Measurements from ENCODE around the gene ZNF598. TPM values are rescaled to one million over a fixed set of nuclear protein-coding genes. Genes with fewer than 3 reads are reported as not detected.

Gene ZNF598
- total RNA-seq, 1 experiment from 2014 or later: 22.9 TPM

DNA sequence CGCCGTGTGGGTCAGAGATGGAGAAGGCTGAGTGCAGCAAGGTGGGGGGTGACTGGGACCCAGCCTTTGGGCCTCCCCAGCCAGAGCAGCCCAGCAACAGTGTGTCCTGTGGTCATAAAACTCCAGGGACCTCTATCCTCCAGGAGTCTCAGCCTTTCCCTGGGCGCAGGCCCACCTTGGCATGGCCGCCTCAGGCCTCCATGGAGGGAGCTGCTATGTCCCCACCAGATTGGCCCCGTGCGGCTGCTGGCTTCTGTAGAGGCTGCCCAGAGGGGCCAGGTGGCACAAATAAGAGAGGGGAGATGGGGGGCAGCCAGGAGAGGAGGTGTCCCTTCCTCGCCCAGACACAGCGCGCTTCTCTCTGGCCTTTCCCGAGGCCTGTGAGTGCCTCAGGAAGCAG is 22.4 kb downstream of the ZNF598 start:
- H3K9me3 ChIP-seq (replicated peaks): no peaks in the 10 kb centered on the region
- H3K27ac ChIP-seq: no peak overlapping the region
- DNase-seq: no peak
- H3K4me3 ChIP-seq: no peak overlapping the region
- peaks cover 12% of the 10 kb centered on the region for H3K4me1 ChIP-seq
- H3K36me3 ChIP-seq: no peaks in the 10 kb centered on the region
- peaks cover 8% of the 10 kb centered on the region for H3K27me3 ChIP-seq

DNA sequence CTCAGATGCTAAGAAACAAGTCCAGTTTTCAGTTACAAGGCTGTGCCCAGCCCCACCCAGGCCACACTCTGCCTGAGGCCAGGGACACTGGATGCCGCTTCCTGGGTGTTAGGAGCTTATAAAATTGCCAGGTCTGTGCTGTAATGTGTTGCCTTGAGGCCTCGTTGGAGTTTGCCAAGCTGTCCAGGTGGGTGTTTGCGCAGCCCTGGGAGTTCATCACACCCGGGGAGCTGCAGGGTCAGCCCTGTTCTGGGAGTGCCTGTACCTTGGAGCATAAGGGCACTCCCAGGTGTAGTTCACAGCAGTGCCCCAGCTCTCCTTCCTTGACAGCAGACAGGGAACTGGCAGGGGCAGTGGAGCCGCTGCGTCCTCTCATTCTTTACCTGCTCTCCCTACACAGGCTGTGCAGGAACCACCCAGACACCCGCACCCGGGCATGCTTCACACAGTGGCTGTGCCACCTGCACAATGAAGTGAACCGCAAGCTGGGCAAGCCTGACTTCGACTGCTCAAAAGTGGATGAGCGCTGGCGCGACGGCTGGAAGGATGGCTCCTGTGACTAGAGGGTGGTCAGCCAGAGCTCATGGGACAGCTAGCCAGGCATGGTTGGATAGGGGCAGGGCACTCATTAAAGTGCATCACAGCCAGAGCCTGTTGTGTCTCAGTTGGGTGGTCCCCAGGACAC is 24.0 kb downstream of the ZNF598 start:
- no peak for DNase-seq
- H3K4me3 ChIP-seq: no peak overlapping the region
- peaks cover 26% of the 10 kb centered on the region for H3K4me1 ChIP-seq
- H3K27me3 ChIP-seq: peaks cover 3% of the 10 kb centered on the region
- H3K9me3 ChIP-seq (replicated peaks): no peaks in the 10 kb centered on the region
- H3K36me3 ChIP-seq: no peaks in the 10 kb centered on the region
- no peak overlapping the region for H3K27ac ChIP-seq

DNA sequence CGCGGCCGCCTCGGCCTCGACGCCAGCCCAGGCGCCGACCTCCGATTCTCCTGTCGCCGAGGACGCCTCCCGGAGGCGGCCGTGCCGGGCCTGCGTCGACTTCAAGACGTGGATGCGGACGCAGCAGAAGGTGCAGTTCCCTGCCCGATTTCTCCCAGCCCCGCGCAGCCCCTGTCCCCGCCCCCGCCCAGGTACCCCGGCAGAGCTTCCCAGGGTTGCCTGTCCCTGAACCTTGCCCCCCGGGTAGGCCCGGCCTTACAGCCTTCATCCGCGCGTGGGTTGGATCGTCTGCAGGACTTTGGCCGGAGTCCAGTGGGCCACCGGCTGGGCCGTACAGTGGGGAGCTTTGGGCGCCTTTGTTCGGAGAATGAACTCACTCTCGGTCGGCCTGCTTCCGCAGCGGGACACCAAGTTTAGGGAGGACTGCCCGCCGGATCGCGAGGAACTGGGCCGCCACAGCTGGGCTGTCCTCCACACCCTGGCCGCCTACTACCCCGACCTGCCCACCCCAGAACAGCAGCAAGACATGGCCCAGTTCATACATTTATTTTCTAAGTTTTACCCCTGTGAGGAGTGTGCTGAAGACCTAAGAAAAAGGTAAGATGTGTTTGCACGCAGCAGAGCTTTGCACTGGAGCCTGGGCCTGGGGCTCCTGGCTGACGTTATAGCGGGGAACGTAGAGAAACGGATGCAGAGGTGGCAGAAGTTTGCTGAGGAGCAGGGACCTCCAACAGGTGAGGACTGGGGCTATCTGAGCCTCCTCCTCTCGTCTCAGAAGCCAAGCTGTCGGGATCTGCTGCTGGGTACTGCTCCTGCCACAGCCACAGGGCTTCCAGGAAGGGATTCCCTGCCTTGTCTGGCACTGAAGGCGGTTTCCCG is 25.0 kb downstream of the ZNF598 start:
- H3K4me1 ChIP-seq: peaks cover 30% of the 10 kb centered on the region
- peaks cover 3% of the 10 kb centered on the region; the same call in 1 of the 2 replicates for H3K36me3 ChIP-seq
- DNase-seq: peak; percentile 37 to 41
- no peaks in the 10 kb centered on the region for H3K9me3 ChIP-seq (replicated peaks)
- peak overlapping the region; percentile 47 for H3K27ac ChIP-seq
- H3K27me3 ChIP-seq: no peaks in the 10 kb centered on the region
- peak overlapping the region; percentile 79 for H3K4me3 ChIP-seq

DNA sequence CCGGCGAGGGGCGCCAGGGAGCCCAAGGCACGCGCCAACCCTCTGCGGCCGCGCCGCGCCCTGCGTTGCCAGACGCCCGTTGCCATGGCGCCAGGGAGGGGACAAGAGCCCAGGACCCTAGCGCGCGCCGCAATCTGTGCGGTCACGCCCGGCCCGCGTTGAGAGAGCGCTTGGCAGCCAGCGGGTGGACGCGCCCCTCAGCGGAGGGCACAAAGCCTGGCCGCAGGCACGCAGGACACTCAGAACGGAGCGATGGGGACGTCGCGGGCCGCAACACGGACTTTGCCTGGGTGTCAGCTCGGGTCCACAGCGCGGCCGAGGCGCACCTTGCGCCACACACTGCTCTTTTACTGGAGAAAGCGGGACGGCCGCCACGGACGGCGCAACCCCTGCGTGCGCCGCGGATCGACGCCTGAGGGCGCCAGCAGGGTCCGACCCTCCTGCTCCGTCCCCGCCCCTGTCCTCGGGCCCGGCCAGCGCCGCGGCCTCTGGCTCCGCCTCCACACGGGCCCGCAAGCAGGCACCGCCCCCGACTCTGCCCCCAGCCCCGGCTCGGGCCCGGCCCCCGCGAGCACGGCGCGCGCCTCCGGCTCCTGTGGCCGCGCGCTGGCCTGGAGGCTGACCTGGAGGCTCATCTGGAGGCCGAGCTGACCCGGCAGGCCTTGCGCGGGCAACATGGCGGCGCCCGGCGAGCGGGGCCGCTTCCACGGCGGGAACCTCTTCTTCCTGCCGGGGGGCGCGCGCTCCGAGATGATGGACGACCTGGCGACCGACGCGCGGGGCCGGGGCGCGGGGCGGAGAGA is 25.9 kb downstream of the ZNF598 start, which contains the start of gene GFER:
GFER (plus strand) TSS at position 650 of the 803 bp plus-strand sequence; CDS start at position 676, 26 bp downstream.
- Histone ChIP-seq H3K36me3 (peaks cover 7% of the 10 kb centered on the region), H3K4me3 (peak within 1 kb of the TSS; percentile 79), H3K4me1 (peaks cover 30% of the 10 kb centered on the region), H3K27me3 (no peaks in the 10 kb centered on the region), H3K27ac (peak within 1 kb of the TSS; percentile 52), H3K9me3 (replicated peaks) (no peaks in the 10 kb centered on the region)
- DNase-seq: peak; percentile 90 to 91

DNA sequence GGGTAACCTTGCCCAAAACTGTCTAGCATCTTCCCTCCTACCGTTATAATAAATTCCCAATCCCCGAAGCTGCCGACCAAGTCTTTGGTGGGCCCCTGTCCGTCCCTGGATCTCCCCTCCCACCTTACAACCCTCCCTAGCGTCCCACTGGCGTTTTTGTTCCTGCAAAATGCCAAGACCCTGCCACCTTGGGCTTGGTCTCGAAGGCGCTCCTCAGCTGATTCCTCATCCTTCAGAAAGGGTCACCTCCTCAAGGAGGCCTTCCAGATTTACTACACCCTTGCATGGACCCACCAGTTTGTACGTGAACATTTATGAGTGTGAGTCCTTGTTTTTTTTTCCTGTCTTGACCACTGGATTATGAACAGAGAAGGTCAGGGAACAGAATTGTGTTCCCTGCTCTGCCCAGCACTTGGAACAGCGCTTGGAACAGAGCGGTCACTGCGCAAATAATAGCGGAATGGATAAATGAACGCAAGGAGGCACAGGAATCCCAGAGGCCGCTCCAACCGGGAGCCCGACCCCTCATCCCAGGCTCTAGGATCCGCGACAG is 26.6 kb downstream of the ZNF598 start:
- Histone ChIP-seq H3K27ac (peak overlapping the region; percentile 52), H3K36me3 (peaks cover 13% of the 10 kb centered on the region), H3K9me3 (replicated peaks) (no peaks in the 10 kb centered on the region), H3K4me3 (peak overlapping the region; percentile 79), H3K27me3 (no peaks in the 10 kb centered on the region), H3K4me1 (peaks cover 30% of the 10 kb centered on the region)
- DNase-seq: no peak

DNA sequence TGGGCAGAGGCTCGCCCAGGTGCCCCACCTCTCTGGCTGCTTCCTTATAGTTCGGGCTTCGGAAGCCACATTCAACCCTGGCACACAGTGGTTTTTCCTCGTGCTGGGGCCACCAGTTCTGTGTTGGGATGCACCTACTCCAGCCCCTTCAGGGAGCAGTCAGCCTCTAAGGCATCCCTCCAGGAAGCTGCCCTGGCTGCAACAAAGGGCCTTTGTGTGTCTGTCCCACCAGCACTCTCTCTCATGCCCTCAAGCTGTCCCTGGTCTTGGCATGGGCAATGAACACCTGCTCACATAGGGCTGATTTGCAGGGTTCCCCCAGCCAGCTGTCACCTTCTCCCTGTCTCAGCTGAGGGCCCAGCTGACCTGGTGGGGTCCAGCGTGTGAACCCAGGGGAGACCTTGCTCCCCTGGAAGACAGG is 27.6 kb downstream of the ZNF598 start:
- Histone ChIP-seq H3K27ac (peak overlapping the region; percentile 57), H3K4me1 (peaks cover 30% of the 10 kb centered on the region), H3K4me3 (no peak overlapping the region), H3K9me3 (replicated peaks) (no peaks in the 10 kb centered on the region), H3K27me3 (no peaks in the 10 kb centered on the region), H3K36me3 (peaks cover 22% of the 10 kb centered on the region)
- DNase-seq: peak; percentile 94 to 97

DNA sequence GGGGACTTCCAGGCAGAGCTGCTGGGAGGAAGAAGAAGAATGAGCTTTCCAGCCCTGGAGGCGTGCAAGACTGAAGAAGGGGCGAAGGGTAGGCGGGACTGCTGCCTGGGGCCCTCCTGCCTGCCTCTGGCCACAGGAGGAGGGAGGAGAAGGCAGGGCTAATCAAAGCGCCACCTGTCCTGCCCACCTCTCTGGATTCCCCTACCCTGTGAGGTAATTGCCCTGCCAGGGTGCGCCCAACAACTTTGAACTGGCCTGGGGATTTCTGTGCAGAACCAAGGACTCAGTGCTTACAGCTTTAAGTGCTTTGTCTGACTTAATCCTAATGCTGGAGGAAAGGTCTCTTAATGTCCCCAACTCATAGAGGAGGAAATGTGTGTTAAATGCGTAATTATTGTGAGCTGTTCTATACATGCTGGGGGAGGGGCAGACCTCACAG is 28.2 kb downstream of the ZNF598 start, which contains the start of gene NOXO1:
NOXO1 (minus strand) TSS at position 72 of the 439 bp plus-strand sequence. CDS start 290 bp downstream, outside the sequence.
- H3K27me3 ChIP-seq: no peaks in the 10 kb centered on the region
- H3K27ac ChIP-seq: peak within 1 kb of the TSS; percentile 57
- H3K36me3 ChIP-seq: peaks cover 28% of the 10 kb centered on the region
- H3K4me3 ChIP-seq: no peak within 1 kb of the TSS
- peaks cover 30% of the 10 kb centered on the region for H3K4me1 ChIP-seq
- no peaks in the 10 kb centered on the region for H3K9me3 ChIP-seq (replicated peaks)
- DNase-seq: peak in 1 of 2 experiments; percentile 49

DNA sequence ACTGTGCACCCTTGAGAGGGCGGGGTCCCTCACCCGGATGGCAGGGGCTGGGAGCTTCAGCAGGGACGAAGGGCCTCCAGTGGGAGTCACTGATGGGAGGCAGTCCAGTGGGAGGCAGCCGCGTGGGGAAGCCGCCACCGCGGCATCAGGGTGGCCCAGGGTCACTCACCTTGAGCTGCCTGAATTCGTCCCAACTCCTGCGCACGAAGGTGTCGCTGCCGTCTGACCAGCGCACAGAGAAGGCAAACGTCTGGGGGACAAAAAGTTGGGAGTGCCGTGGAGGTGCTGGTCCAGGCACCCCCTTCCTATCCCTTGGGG is 28.9 kb downstream of the ZNF598 start:
- no peaks in the 10 kb centered on the region for H3K27me3 ChIP-seq
- H3K4me1 ChIP-seq: peaks cover 30% of the 10 kb centered on the region
- no peak overlapping the region for H3K4me3 ChIP-seq
- no peaks in the 10 kb centered on the region for H3K9me3 ChIP-seq (replicated peaks)
- peaks cover 34% of the 10 kb centered on the region for H3K36me3 ChIP-seq
- H3K27ac ChIP-seq: no peak overlapping the region
- DNase-seq: no peak

DNA sequence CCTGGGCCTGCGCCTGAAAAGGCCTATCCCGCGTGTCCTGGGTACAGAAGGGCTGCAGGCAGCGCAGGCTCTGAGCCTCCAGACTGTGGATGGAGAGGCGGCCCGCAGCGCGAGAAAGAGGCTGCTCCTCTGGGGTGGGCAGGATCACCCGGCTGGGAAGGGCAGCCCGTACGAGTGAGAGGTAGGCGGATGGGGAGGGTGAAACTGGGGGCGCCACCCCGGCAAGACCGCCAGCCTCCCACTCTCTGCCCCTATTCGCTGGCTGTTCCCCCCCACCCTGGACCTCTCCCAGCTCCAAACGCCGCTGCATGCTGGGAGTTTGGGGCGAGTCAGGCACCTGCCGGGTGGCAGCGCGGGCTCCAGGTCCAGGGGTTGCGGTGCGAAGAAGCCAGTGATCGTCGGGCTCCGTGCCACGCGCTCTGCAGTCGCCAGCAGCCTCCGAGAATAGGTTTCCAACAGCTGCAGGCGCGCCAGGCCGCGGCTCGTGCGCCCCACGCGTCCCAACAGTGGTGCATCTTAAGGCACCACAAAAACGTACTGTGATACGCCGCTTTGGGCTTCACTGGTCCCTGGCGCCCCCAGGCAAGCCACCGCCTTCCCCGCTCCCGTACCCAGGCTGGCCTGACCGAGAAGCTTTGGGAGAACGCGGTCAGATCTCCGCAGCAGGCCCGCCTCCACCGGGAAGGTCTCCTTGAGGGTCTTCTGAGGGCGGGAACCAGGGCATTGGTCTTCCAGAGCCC is 29.4 kb downstream of the ZNF598 start:
- Histone ChIP-seq H3K36me3 (peaks cover 37% of the 10 kb centered on the region), H3K4me1 (peaks cover 30% of the 10 kb centered on the region), H3K9me3 (replicated peaks) (no peaks in the 10 kb centered on the region), H3K27ac (no peak overlapping the region), H3K27me3 (no peaks in the 10 kb centered on the region), H3K4me3 (no peak overlapping the region)
- no peak for DNase-seq

DNA sequence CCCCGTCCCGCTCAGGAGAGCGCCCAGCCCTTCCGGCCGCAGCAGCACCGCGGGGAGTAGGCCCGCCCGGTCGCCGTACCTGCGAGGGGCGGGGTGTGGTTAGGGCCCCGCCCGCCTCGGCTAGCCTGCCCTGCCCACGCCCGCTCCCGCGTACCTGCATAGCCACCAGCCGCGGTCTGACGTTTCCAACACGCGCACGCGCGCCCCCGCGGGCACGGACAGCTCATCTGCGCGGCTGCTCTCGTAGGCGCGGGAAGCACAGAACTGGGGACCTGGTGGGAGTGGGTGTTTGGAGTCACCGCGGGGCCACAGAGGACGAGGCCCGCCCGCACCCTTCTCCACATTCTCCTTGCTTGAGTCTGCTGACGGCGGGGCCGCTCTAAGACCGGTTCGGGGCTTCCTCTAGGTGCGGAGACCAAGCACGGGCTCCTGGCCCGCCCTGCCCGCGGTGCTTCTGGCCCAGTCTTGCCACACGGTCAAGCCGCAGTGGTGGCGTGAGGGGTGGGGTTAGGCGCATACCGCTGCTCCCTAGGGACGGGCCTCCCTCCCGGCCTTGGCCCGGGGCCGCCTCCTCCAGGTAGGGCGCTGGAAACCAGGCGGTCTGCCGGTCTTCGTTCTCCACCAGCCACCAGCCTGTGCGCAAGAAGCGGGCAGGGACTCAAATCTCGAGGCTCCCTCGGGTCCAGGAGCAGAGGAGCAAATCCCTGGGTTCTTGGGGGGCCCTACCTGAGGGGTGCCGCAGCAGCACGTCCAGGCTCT is 30.2 kb downstream of the ZNF598 start:
- no peak overlapping the region for H3K27ac ChIP-seq
- peaks cover 30% of the 10 kb centered on the region for H3K4me1 ChIP-seq
- H3K4me3 ChIP-seq: no peak overlapping the region
- peaks cover 37% of the 10 kb centered on the region for H3K36me3 ChIP-seq
- DNase-seq: no peak
- H3K27me3 ChIP-seq: no peaks in the 10 kb centered on the region
- H3K9me3 ChIP-seq (replicated peaks): no peaks in the 10 kb centered on the region

DNA sequence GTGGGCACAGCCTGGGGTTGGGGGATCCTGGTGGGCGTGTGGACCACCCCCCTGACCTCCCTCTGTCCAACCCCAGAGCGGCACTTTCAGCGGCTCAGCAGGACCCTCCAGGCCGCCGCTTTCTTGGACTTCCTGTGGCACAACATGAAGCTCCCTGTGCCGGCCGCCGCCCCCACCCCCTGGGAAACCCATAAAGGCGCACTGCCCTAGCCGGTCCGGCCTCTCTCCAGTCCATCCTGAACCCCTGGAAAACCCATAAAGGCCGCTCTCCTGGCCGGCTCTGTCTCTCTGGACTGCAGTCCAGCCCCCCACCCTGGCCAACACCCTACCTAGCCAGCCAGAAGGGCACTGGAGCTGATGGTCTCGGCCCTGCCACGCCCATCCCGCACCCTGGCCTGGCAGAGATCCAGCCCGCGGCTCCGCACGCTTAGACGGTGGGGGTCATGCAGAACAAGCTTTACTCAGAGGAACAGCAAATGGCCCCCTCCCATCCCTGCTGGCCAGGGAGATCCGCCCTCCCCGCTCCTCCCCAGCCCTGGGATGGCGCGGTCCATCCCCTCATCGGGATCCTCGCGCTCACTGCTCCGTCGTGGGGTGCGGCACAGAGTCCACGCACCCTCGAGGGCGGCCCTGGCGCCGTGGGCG is 31.0 kb downstream of the ZNF598 start:
- H3K4me1 ChIP-seq: peaks cover 34% of the 10 kb centered on the region
- no peak for DNase-seq
- H3K36me3 ChIP-seq: peaks cover 37% of the 10 kb centered on the region

DNA sequence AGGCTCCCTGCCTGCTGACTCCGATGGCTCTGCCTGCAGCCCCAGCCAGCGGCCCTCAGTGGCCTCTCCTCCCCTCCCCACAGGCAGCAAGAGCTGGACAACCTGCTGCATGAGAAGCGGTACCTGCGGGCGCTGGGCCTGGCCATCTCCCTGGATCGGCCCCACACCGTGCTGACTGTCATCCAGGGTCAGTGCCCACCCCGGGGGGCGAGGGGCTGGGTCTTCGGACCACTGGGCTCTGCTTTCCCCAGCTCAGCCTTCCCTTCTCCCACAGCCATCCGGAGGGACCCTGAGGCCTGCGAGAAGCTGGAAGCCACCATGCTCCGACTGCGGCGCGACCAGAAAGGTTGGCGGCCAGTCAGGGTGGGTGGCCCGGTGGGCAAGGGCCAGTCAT is 31.7 kb downstream of the ZNF598 start:
- H3K4me1 ChIP-seq: peaks cover 32% of the 10 kb centered on the region
- H3K36me3 ChIP-seq: peaks cover 37% of the 10 kb centered on the region
- H3K27ac ChIP-seq: no peak overlapping the region
- no peaks in the 10 kb centered on the region for H3K9me3 ChIP-seq (replicated peaks)
- no peaks in the 10 kb centered on the region for H3K27me3 ChIP-seq
- no peak for DNase-seq
- H3K4me3 ChIP-seq: no peak overlapping the region

More for the DNA sequence above, 31.0 kb downstream of the ZNF598 start:
- Histone ChIP-seq H3K27ac (no peak overlapping the region), H3K27me3 (no peaks in the 10 kb centered on the region), H3K9me3 (replicated peaks) (no peaks in the 10 kb centered on the region), H3K4me3 (no peak overlapping the region)

Data from SJCRH30 (cell line).